Skeletal muscle satellite cell (primary cell): ENCODE results near the gene P2RY8.

ENCODE experiments used
- H3K27me3 ChIP-seq: 2 replicates; pipeline ENCODE4 v1.7.0; 2013; ENCODE audit warnings: low read length; ENCODE audit not compliant: control insufficient read depth, insufficient read depth
- H3K36me3 ChIP-seq: 2 replicates; pipeline ENCODE4 v1.7.0; 2013; ENCODE audit warnings: mild to moderate bottlenecking, control low read depth, low read length; ENCODE audit not compliant: insufficient read depth
- H3K4me1 ChIP-seq: 2 replicates; pipeline ENCODE4 v1.7.0; 2013; ENCODE audit warnings: low read length; ENCODE audit not compliant: control insufficient read depth, insufficient read depth
- H3K4me2 ChIP-seq: 2 replicates; pipeline ENCODE4 v1.7.0; 2013; ENCODE audit warnings: mild to moderate bottlenecking, low read length
- H3K4me3 ChIP-seq: 2 replicates; pipeline ENCODE4 v1.7.0; 2013; ENCODE audit warnings: low read length
- H3K9ac ChIP-seq: 2 replicates; pipeline ENCODE4 v1.7.0; 2013; ENCODE audit warnings: mild to moderate bottlenecking, low read depth, low read length, moderate library complexity
- H3K9me3 ChIP-seq: replicated peaks from 2 replicates; pipeline ENCODE4 v1.7.0; 2013; ENCODE audit warnings: mild to moderate bottlenecking, control low read depth, low read length

Gene P2RY8

GRCh38 chrX:1465286-1466231 lies 71.4 kb downstream of the P2RY8 start:
- Histone ChIP-seq H3K9ac (no peak overlapping the region), H3K4me1 (peaks cover 15% of the 10 kb centered on the region), H3K27me3 (peaks cover 35% of the 10 kb centered on the region), H3K36me3 (no peaks in the 10 kb centered on the region), H3K4me2 (no peak overlapping the region), H3K9me3 (no peaks in the 10 kb centered on the region), H3K4me3 (no peak overlapping the region)

GRCh38 chrX:1464971-1465285 lies 72.1 kb downstream of the P2RY8 start:
- Histone ChIP-seq H3K4me2 (no peak overlapping the region), H3K9ac (no peak overlapping the region), H3K4me1 (peaks cover 15% of the 10 kb centered on the region), H3K27me3 (peaks cover 35% of the 10 kb centered on the region), H3K9me3 (no peaks in the 10 kb centered on the region), H3K4me3 (no peak overlapping the region), H3K36me3 (no peaks in the 10 kb centered on the region)

GRCh38 chrX:1464041-1464970 lies 72.7 kb downstream of the P2RY8 start:
- no peak overlapping the region for H3K4me3 ChIP-seq
- H3K4me1 ChIP-seq: peaks cover 15% of the 10 kb centered on the region

GRCh38 chrX:1463581-1463980 lies 73.4 kb downstream of the P2RY8 start:
- peaks cover 15% of the 10 kb centered on the region for H3K4me1 ChIP-seq

More at GRCh38 chrX:1464041-1464970, 72.7 kb downstream of the P2RY8 start:
- Histone ChIP-seq H3K9ac (no peak overlapping the region), H3K27me3 (peaks cover 35% of the 10 kb centered on the region), H3K9me3 (no peaks in the 10 kb centered on the region), H3K36me3 (no peaks in the 10 kb centered on the region), H3K4me2 (no peak overlapping the region)

GRCh38 chrX:1462596-1463251 lies 74.3 kb downstream of the P2RY8 start:
- H3K4me3 ChIP-seq: no peak overlapping the region
- H3K9ac ChIP-seq: no peak overlapping the region
- H3K9me3 ChIP-seq: no peaks in the 10 kb centered on the region
- peaks cover 11% of the 10 kb centered on the region for H3K4me1 ChIP-seq
- peaks cover 29% of the 10 kb centered on the region for H3K27me3 ChIP-seq
- H3K4me2 ChIP-seq: peak overlapping the region; percentile 2
- H3K36me3 ChIP-seq: no peaks in the 10 kb centered on the region

More at GRCh38 chrX:1463581-1463980, 73.4 kb downstream of the P2RY8 start:
- Histone ChIP-seq H3K4me3 (no peak overlapping the region), H3K27me3 (peaks cover 35% of the 10 kb centered on the region), H3K4me2 (no peak overlapping the region), H3K9me3 (no peaks in the 10 kb centered on the region), H3K9ac (no peak overlapping the region), H3K36me3 (no peaks in the 10 kb centered on the region)

- Histone ChIP-seq H3K9ac (no peak overlapping the region), H3K4me2 (no peak overlapping the region), H3K27me3 (peaks cover 28% of the 10 kb centered on the region), H3K4me3 (no peak overlapping the region), H3K36me3 (no peaks in the 10 kb centered on the region), H3K9me3 (no peaks in the 10 kb centered on the region), H3K4me1 (peaks cover 11% of the 10 kb centered on the region)
Measured at GRCh38 chrX:1462110-1462509, 74.9 kb downstream of the P2RY8 start.

- H3K36me3 ChIP-seq: no peaks in the 10 kb centered on the region
- H3K27me3 ChIP-seq: peaks cover 11% of the 10 kb centered on the region
- no peak overlapping the region for H3K4me2 ChIP-seq
- no peak overlapping the region for H3K9ac ChIP-seq
- H3K4me3 ChIP-seq: no peak overlapping the region
- H3K4me1 ChIP-seq: no peaks in the 10 kb centered on the region
- no peaks in the 10 kb centered on the region for H3K9me3 ChIP-seq
Measured at GRCh38 chrX:1455948-1456280, 81.1 kb downstream of the P2RY8 start.

GRCh38 chrX:1453951-1454785 lies 82.8 kb downstream of the P2RY8 start:
- Histone ChIP-seq H3K4me1 (no peaks in the 10 kb centered on the region), H3K36me3 (no peaks in the 10 kb centered on the region), H3K9me3 (no peaks in the 10 kb centered on the region), H3K4me2 (peak overlapping the region; percentile 71), H3K27me3 (peaks cover 11% of the 10 kb centered on the region), H3K9ac (no peak overlapping the region), H3K4me3 (peak overlapping the region; percentile 59)

- no peaks in the 10 kb centered on the region for H3K36me3 ChIP-seq
- H3K9ac ChIP-seq: peak overlapping the region; percentile 83
- H3K4me3 ChIP-seq: peak overlapping the region; percentile 93
- no peaks in the 10 kb centered on the region for H3K4me1 ChIP-seq
- peaks cover 11% of the 10 kb centered on the region for H3K27me3 ChIP-seq
- no peaks in the 10 kb centered on the region for H3K9me3 ChIP-seq
- peak overlapping the region; percentile 90 for H3K4me2 ChIP-seq
Measured at GRCh38 chrX:1453395-1453783, 83.6 kb downstream of the P2RY8 start.

- Histone ChIP-seq H3K36me3 (no peaks in the 10 kb centered on the region), H3K27me3 (peaks cover 11% of the 10 kb centered on the region), H3K9me3 (no peaks in the 10 kb centered on the region), H3K9ac (peak within 1 kb of the TSS; percentile 96), H3K4me3 (peak within 1 kb of the TSS; percentile 98), H3K4me1 (no peaks in the 10 kb centered on the region), H3K4me2 (peak within 1 kb of the TSS; percentile 90)
Measured at GRCh38 chrX:1452516-1453394, 84.2 kb downstream of the P2RY8 start, which contains the start of gene ASMTL. TSS of gene ASMTL (minus strand) at chrX:1452909. CDS start at chrX:1452840, 69 bp downstream.
